T-helper 9 cell (primary cell): ENCODE results near the gene STRA6.

Experiments used
- DNase-seq: peaks from one replicate; pipeline ENCODE4 v3.0.0-alpha.2; 2020
- total RNA-seq, 2 donors: gene quantifications; one replicate each; lab custom pipeline; 2026; lab: John Stamatoyannopoulos, UW

STRA6 gene
- 0 to 0.07 reads per million in 2 donors for total RNA-seq

GRCh38 chr15:74202452-74203401 lies at the start of gene STRA6:
Gene STRA6 (minus strand): TSS chr15:74202787. CDS start chr15:74202267, 520 bp downstream.
- no peak for DNase-seq

DNA sequence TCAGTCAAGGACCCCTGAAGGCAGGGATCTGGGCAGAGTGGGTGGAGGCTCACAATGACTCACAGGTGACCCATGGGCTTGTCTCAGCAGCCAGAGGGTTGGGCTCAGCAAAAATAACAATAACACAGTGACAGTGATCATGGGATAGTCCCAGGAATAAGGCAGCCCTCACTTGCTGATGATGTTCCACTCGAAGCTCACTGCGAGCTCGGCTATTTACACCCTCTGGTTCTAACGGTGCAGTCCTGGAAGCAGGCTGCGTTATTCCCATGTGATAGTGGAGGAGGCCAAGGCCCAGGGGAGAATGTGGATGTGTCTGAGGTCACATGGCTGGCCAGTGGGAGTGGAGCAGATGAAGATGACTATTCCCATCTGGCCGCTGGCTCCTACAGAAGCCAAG lies 49.7 kb upstream of the STRA6 start:
- DNase-seq, result no peak

- DNase-seq, result no peak
Measured at GRCh38 chr15:74251131-74251811, 48.7 kb upstream of the STRA6 start.

DNA sequence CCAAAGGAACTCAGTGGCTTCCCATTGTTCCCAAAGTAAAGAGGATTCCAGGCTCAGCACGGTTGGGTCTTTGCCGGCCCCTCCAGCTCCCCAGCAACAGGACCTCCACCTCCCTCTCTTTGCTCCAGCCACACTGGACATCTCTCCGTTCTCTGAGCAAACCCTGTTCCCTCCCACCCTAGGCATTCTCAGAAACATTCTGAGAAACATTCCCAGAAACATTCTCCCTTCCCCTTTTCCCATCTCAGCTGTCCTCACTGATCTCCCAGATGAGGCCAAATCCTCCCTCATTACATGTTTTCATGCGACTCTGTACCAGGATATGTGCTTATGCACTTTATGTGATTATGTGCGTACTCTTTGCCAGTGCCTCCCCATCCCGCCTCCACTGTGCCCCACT lies 47.7 kb upstream of the STRA6 start:
- no peak for DNase-seq

DNA sequence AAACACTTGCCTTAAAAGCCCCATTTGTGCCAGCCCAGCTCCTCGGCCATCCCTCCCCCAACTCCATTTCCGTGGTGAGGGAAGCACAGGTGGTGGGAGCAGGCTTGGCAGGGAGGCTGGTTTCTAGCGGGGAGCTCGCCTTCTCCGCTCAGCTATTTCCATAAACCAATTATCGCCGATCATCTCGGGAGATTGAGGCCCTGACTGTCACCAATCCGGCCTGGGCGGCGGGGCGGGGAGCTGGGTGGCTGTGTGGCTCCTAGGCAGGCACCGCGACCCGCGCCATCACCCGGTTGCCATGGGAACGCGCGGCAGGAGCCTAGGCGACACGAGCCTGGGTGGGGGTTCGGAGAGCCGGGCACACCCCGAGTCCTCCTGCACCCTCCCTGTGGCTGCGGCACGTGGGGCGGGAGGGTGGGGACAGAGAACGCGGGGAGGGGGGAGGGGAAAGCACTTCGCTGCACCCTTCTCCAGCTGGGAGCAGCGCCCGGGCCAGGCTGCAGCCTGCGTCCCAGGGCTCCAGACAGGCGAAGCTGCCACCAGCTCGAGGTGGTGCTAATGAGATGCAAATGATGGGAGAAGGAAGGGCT lies 42.9 kb upstream of the STRA6 start:
- DNase-seq, result no peak

DNA sequence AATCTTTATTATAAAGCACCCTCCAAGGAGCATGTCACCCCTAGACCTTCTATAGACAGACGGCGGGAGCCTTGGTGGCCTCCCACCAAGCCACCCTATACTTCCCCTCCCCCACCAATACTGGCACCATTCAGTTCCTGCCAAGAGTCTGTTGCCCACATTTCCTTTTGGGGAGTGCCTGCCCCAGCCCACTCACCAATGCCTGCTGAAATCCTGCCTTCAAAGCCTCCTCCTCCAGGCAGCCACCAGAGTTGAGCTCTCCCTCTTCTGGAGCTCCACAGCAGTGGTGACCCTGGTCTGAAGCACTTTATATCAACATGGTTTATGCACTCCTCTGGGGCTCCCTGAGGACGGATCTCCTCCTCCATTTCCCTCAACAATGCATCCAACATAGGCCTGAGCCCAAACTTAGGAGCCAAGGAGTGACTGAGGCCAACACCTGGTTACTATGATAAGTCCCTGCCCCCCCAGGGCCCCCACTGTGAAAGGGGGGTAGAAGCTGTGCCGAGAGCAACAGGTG lies 42.3 kb upstream of the STRA6 start:
- DNase-seq, result no peak

DNA sequence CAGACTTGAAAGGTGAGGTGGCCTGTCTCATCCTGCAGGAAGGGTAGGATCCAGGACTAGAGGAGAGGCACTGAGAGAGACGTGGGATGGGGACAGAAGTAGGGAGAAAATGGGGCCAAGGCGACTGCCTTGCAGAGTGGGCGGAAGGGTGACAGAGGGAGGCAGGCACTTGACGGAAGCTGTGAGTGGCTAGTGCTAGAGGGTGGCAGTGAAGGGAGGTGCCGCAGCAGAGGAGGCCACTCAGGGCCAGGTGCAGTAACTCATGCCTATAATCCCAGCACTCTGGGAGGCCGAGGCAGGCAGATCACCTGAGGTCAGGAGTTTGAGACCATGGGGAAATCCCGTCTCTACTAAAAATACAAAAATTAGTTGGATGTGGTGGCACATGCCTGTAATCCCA lies 40.8 kb upstream of the STRA6 start:
- DNase-seq, result no peak

GRCh38 chr15:74242441-74243185 lies 40.0 kb upstream of the STRA6 start:
- DNase-seq, result no peak

DNA sequence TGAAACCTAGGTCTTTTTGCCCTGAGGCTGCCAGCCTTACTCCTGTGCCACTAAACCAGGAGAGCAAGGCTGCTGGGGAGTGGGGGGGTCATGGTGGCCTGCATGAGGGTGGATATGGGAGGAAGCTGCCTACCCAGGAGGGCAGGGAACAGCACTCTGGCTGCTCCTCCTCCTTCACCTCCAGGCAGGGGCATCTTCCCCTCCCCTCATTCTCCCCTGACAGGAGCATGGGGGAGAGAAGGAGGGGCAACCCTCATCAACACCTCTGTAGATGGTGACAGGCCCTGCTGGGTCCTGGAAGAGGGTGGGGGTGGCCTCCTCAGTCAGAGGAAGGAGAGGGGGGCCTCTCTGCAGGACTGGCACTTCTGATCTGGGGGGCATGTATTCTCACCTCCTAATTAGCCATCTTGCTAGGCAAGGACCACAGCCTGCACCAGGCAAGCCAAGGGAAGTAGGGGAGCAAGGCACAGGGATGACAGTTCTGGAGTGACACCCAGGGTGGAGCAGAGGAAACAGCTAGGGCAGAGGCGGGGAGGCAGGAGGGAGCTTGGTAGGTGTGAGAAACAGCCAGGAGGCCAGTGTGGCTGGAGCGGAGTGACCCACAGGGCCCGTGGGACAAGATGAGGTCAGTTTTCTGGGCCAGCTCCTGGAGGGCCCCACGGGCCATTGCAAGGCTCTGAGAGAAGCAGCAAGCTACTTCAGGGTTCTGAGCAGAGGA lies 38.5 kb upstream of the STRA6 start:
- DNase-seq, result no peak

DNA sequence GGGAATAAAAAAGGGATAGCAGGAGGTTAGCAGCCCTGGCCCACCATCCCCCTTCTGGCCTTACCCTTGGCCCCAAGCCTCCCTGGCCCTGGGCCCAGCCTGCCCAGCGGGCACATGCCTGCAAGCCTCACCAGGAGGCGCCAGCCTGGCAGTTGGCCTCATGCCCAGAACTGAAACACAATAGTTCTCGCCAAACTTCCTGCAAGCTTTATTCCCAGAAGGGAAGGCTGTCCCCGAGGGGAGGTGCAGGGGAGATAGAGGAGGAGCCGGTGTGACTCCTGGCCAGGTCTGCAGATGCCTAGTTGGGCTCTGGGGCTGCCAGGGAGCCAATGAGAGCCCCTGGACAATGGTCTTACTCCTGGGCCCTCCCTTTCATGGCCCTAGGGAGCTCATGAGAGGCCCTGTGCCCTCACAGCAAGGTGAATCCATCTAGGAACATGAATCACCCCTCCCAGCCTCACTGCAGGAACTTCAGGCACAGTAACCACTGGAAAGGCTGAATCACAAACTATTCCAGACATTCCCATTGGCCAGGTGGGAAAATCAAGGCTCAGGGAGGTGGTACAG lies 37.5 kb upstream of the STRA6 start:
- DNase-seq, result no peak

DNA sequence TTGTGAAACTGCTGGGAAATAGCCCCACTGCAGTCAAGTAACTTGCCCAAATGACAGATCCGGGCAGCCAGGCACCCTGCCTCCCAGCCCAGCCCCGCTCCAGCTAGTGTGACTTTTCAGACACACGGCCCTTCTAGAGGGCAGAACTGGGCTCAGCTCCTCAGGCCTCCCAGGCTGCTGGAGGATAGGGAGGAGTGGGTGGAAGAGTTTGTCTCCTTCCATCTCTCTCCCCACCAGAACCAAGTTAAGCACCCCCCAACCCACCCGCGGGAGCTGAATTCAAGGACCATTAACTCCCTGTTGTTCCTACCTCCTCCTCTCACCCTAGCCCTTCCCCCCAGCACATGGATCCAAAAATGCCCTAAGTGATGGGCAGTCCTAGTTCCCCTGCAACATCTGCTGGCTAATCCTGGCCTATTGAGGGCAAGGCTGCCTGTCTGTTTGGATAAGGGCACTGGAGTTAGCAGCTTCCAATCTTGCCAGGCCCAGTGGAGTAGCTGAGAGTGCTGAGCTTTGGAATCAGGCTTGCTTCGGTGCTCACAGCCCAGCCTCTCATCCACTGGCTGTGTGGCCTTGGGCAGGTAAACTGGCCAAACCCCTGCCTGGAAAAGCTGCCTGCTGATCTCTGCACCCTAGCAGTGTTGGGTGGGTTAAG lies 36.6 kb upstream of the STRA6 start:
- no peak for DNase-seq

- DNase-seq, result no peak
Measured at GRCh38 chr15:74235962-74236361, 33.4 kb upstream of the STRA6 start, which contains the start of gene CCDC33. Gene CCDC33 (plus strand): TSS chr15:74236326. CDS start chr15:74236720, 394 bp downstream.

GRCh38 chr15:74234598-74234875 lies 31.9 kb upstream of the STRA6 start:
- no peak for DNase-seq

DNA sequence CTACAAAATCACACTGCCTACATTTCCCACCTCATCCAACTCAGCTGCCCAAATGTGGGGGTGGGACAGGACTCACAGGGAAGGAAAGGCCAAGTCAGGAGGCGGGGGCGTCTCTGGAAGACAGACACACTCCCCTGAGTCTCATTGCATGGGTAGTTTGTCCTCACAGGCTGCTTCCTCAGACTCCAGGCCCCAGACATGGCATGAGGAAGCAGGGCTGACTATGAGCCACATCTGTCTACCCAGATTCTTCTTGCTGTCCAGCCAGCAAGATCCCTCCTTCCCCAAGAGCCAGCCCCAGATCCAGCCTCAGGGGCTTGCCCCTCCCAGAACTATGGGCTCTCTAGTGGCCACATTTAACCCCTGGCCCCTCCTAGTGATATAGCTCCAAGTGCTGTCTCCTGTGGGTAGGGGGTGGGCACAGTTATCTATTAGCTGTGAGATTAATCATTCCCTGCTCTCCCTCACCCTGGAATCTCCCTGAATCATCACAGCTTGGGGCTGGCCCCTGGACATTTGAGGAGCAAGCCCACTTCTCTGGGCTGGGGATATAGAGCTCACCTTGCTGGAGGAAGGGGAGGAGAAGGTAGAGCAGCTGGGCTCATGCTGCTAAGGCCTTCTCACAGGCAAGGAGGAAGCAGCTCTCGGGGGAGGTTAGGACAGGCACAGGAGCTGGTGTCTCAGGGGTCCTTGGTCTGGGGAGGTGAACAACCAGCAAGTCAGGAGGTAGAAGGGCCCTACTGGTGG lies 31.4 kb upstream of the STRA6 start:
- no peak for DNase-seq

DNA sequence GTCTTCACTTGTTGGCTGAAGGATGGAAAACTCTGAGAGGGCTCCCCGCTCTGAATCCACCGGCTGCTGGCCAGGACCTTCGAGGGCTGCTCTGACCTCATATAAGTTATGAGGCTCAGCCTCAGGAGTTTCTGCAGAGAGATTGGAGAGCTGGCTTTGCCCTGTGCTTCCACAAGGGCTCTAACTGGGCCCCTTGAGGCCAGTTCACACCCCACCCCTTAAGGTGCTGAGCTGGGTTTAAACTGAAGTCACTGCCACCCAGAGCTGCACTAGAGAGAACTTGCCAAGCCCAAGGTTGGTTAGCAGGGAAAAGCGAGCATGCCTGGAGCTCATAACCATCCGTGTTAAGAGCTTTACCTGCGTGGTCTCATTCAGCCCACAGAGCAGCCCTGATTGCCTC lies 30.8 kb upstream of the STRA6 start:
- DNase-seq, result no peak

- no peak for DNase-seq
Measured at GRCh38 chr15:74231475-74231874, 28.9 kb upstream of the STRA6 start.

DNA sequence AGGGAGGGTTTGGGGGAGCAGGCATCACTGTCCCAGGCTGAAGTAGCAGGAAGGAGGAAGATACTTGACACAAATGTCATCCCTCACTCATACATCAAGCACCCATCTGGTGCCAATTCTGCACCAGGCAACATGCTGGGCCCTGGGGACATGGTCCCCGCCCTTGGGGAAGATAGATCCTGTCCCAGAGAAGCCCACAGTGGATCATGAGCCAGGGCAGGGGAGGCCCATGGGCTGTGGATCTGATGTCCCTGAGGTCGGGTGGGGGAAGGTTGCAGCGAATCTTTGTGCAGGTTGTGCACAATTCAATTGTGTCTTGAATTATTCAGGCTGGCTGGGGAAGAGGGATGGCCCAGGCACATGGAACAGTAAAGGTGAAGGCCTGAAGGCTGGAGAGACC lies 27.1 kb upstream of the STRA6 start:
- no peak for DNase-seq

GRCh38 chr15:74228723-74229081 lies 26.1 kb upstream of the STRA6 start:
- no peak for DNase-seq

DNA sequence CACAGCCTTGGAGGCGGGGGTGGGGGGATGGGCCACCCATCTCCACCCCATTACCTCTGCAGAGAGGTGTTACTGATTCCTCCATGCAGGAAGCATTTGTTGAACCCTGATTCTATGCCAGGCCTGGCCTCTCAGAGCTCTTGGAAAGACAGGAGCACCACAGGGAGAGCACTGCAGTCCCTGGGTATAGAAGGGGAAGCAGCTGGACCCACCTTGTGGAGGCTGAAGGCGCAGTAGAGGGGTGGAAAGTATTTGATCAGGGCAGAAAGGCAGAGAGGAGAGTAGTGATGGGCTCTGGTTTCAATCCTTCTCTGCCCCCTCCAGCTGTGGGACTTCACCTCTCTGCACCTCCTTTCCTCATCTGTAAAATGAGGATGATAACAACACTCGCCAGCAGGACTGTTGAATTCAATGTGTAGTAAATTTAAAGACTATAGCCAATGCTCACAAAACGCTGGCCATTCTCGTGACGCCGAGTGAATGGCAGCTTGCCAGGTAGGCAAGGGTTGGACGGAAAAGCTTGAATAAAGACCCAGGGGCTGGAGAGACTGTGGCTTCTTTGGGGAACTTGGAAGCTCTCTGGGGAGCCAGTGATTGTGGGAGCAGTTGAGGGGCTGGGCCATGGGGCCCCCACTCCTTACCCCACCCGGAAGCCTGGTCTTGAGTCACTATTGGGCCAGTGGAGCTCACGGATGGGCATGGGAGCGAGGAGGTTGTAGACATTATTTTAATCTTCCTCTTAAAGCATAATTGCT lies 25.6 kb upstream of the STRA6 start:
- DNase-seq, result no peak
